ENCODE results near the gene MRPL11.

DNA sequence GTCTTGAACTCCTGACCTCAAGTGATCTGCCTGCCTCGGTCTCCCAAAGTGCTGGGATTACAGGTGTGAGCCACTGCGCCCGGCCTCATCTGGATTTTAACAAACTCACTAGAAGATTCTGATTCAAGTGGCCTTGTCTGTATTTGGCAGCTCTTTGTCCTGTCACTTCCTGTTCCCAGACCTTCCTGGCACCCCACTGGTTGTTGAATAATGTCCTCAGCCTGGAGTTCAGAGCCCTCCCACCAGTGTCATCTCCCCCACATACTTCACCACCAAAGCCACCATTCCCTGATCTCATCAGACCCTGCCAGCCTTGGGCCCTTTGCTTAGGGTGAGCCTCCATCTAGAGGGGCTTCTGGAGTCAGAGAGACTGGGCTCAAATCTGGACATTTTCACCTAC lies 31.4 kb upstream of the MRPL11 start:
- TF ChIP-seq, protein P1, sequence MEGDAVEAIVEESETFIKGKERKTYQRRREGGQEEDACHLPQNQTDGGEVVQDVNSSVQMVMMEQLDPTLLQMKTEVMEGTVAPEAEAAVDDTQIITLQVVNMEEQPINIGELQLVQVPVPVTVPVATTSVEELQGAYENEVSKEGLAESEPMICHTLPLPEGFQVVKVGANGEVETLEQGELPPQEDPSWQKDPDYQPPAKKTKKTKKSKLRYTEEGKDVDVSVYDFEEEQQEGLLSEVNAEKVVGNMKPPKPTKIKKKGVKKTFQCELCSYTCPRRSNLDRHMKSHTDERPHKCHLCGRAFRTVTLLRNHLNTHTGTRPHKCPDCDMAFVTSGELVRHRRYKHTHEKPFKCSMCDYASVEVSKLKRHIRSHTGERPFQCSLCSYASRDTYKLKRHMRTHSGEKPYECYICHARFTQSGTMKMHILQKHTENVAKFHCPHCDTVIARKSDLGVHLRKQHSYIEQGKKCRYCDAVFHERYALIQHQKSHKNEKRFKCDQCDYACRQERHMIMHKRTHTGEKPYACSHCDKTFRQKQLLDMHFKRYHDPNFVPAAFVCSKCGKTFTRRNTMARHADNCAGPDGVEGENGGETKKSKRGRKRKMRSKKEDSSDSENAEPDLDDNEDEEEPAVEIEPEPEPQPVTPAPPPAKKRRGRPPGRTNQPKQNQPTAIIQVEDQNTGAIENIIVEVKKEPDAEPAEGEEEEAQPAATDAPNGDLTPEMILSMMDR (IDR thresholded peaks at IDR 0.05; ENCODE audit: poor library complexity) = no peak
- TF ChIP-seq EZH2 (IDR thresholded peaks at IDR 0.05; ENCODE audit: borderline replicate concordance) = no peak
